ENCODE results near the gene DBF4.
"Not testable (repeated sequence)": the region's sequence is repeated elsewhere in the genome, so short reads cannot be mapped to it uniquely, and the experiment has no call there.

Gene DBF4

DNA sequence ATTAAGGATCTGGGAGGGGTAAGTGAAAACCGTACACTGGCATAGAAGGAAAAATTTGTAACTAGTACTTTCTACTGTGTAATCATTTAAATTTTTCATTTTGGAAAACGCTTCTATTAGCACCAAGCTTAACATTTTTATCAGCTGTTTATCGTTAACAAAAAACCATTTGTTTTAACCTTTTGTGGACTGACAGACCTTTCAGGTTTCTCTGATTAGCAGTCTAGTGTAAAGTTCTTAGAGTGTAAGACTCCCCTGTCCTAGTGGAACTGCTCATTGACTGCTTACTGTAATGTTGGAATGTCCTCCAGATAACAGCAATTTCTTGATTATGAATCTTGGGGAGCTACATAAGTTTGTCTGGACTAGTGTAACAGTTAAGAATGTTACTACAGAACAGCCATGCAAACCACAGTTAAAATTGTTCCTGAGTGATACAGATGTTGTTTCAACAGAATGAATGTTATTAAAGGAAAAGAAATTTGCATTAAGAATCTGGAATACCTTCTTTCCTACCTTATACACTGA, 2.0 kb downstream of the DBF4 start:
- DNase-seq: no peak

DNA sequence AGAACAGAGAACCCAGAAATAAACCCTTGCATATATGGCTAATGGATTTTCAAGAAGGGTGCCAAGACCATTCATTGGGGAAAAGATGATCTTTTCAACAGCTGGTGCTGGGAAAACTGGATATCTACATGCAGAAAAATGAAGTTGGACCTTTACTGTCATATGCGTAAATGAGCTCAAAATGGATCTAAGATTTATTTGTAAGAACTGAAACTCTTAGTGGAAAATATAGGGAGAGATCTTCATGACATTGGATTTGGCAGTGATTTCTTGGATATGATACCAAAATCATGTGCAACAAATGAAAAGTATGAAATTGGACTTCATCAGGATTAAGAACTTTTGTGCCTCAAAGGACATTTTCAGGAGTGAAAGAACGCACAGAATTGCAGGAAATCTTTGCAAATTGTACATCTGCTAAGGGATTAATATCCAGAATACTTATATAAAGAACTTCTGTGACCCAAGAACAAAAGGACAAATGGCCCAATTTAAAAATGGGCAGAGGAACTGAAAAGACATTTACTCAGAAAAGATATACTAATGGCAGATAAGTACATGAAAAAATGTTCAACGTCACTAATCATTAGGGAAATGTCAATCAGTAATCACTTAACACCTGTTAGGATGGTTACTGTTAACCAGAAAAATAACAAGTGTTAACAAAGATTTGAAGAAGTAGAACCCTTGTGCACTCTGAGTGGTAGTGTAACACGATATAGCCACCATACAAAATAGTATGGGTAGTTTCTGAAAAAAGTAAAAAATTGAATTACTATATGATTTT, 6.1 kb downstream of the DBF4 start:
- no peak for DNase-seq

DNA sequence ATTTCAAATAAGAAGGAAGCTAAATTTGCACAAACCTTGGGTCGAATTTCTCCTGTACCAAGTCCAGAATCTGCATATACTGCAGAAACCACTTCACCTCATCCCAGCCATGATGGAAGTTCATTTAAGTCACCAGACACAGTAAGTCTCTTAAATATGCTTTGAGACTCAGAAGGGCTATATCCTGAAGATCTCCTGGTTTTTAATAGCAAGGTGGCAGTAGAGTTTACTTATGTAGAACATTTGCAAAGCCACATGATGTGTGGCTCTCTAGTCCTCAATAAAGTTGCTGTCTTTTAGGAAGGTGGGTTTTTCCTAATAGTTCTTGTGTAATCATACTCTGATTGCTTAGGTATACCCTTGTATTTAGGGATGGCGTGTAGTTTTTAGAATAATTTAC, 8.7 kb downstream of the DBF4 start:
- no peak for DNase-seq

DNA sequence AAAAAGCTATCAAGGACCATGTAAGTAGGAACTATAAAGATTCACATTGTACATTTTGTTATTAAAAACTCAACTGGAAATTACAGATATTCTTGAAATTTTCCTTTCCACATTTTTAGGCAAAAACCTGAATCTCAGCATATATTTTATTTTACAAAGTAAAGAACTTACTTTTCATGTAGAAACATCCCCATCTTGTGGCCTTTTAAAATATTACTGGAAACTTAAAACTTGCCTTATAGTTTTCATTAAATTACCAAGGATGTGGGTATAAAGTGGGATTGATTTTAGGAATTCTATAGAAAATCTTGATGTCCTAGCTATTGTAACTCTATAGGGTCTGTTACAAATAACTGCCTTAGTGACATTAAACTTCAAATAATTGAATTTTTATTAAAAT, 10.6 kb downstream of the DBF4 start:
- DNase-seq: no peak

DNA sequence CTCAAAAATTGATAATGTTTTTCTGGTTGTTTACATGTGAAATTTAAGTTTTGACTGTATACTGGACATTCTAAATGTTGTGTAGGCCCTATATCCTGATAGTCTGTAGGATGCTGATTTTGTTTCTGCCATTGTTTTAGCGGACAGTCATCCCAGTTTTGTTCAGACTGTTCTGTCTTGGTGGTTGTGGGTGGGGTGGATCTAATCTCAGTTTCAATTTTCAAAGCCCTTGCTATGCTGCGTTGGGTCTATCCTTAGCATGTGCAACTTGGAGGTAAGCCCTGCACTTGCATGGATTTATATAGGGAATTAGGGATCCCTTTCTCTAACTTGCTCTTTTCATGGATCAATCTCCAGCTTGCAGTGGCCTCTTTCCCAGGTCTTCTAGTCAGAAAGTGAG, 19.1 kb downstream of the DBF4 start:
- no peak for DNase-seq

DNA sequence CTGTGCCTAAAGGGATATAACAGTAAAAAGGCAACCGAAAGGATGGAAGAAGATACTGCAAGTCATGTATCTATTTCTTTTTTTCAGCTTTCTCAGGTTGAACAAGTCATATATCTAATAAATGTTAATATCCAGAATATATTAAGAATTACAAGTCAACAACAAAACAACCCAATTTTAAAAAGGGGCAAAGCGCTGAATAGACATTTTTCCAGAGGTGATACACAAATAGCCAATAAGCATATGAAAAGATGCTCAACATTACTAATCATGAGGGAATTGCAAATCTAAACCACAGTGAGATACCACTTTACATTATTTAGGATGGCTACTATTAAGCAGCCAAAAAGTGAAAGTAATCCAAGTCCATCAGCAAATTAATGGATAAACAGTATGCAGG, 23.0 kb downstream of the DBF4 start:
- DNase-seq: no peak

DNA sequence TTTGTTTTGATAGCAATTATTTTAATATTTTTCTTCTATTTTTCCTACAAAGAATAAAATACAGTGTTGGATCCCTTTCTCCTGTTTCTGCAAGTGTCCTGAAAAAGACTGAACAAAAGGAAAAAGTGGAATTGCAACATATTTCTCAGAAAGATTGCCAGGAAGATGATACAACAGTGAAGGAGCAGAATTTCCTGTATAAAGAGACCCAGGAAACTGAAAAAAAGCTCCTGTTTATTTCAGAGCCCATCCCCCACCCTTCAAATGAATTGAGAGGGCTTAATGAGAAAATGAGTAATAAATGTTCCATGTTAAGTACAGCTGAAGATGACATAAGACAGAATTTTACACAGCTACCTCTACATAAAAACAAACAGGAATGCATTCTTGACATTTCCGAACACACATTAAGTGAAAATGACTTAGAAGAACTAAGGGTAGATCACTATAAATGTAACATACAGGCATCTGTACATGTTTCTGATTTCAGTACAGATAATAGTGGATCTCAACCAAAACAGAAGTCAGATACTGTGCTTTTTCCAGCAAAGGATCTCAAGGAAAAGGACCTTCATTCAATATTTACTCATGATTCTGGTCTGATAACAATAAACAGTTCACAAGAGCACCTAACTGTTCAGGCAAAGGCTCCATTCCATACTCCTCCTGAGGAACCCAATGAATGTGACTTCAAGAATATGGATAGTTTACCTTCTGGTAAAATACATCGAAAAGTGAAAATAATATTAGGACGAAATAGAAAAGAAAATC, 31.0 kb downstream of the DBF4 start:
- DNase-seq: not testable (repeated sequence)

DNA sequence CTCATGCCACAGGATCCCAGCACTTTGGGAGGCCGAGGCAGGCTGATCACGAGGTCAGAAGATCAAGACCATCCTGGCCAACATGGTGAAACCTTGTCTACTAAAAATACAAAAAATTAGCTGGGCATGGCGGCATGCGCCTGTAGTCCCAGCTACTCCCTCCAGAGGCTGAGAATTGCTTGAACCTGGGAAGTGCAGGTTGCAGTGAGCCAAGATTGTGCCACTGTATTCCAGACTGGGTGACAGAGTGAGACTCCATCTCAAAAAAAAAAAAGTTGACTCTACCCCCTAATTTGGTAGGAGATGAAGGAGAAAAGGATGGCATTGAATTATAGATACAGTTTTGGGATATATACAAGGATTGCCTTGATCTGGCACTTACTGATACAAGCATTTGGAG, 32.5 kb downstream of the DBF4 start:
- DNase-seq: not testable (repeated sequence)

DNA sequence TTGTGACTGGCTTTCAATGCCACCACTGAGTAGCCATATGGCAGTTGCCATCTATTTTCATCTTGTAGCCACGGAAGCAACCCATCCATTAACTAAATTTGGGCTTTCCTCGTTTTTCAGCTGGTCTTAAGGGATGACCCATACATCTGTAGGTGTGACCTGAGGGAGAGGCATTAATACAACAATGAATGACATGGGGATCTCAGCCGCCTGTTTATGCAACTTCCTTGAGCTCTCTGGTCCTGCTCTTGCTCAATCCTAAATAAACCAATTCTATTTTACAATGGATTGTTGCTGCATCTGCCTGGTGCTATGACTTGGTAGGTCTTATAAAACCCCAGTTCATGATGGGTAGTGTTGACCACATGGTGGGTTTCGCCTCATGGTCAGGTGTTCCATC, 35.8 kb downstream of the DBF4 start:
- no peak for DNase-seq

DNA sequence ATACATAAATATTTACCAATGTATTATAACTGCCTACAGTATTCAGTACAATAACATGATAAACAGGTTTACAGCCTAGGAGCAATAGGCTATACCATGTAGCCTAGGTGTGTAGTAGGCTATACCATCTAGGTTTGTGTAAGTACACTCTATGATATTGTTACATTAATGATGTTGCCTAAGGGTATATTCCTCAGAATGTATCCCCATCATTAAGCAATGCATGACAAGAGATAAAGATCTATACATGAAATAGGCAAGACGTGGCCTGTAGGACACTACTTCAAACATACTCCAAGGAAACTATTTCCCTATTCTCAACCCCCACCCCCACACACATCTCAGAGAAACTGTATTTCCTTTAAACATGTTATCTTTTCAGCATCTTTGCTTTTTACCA, 42.4 kb downstream of the DBF4 start:
- DNase-seq: no peak

DNA sequence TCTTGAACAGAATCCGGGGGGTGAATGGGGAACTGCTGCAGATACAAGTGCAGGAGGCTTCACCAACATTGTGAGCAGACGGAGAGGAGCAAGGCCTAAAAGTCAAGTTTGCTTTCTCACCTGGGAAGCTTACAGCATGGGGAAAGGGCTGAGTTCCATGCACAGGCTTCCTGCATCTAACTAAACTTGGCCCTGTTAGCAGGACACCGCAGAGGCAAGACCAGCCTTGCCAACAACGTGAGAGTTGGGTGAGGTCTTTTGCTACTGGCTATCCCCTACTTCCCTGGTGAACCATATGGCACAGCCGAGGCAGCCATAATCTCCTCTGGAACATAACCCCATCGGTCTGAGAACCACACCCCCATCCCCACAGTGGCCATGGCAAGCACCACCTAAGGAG, 43.6 kb downstream of the DBF4 start:
- no peak for DNase-seq

DNA sequence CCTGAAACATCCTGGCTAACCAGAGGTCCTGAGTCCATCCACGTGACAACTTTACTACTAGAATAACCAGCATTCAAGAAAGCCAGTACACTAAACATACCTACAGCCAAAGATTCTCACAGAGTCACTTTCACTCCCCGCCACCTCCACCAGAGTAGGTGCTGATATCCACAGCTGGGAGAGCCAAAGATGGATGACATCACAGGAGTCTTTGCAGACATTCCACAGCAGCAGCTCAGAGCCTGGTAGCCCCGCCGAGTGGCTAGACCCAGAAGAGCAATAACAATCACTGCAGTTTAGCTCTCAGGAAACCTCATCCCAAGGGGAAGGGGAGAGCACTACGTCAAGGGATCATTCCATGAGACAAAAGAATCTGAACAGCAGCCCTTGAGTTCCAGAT, 44.3 kb downstream of the DBF4 start:
- DNase-seq: no peak

DNA sequence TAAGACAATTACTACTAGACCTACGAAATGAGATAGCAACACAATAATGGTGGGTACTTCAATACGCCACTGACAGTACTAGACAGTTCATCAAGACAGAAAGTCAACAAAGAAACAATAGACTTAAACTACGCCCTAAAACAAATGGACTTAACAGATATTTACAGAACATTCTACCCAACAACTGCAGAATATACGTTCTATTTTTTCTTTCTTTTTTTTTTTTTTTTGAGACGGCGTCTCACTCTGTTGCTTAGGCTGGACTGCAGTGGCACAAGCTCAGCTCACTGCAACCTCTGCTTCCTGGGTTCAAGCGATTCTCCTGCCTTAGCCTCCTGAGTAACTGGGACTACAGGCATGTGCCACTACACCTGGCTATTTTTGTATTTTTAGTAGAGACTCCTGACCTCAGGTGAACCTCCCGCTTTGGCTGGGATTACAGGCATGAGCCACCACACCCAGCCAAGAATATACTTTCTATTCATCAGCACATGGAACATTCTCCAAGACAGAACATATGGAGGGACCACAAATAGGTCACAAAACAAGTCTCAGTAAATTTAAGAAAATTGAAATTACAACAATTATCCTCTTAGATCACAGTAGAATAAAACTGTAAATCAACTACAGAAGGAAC, 46.6 kb downstream of the DBF4 start:
- not testable (repeated sequence) for DNase-seq

DNA sequence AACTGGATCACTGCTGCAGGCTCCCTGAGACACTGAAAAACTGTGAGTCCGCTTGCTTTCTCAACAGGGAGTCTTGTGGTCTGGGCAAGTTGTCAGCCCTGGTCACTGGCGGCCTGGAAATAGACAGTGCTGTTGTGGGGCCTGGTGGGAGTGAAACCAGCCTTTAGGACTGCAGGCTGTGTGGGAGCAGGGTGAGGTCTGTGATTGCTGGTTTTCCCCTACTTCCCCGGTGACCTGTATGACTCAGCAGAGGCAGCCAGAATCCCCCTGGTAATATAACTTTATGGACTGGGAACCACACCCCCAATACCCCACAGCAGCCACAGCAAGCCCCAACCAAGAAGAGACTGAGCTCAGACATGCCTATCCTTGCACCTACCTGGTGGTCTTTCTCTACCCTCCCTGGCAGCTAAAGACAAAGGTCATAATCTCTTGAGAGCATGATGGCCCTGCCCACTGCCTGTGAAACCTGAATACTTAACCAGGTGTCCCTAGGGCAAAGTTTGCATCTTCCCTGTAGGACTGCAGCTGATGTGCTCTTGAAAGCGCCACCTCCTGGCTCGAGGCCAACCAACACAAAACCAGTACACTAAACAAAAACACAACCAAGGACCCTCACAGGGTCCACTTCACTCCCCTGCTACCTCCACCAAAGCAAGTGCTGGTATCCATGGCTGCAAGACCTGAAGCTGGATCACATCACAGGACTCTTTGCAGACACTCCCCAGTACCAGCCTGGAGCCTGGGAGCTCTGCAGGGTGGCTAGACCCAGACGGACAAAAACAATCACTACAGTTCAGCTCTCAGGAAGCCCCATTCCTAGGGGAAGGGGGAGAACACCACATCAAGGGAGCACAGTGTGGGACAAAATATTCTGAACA, 50.5 kb downstream of the DBF4 start:
- peak in 1 of 56 donors; percentile 2 for DNase-seq

DNA sequence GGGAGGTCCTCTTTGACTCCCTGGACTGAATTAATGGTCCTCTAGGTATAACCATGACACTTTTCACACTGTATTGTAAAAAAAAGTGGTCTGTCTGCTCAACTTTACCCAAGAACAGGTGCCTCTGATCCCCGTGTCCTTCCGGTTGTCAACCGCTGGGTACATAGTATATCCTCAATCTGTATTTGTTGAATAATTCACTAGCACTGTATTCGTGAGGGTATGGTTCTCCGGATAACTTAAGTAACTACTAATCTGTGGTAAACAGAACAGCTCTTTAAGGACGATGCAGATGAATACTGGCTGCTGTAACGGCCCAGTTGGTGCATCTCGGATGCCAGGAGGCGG, 57.3 kb downstream of the DBF4 start:
- DNase-seq: no peak

DNA sequence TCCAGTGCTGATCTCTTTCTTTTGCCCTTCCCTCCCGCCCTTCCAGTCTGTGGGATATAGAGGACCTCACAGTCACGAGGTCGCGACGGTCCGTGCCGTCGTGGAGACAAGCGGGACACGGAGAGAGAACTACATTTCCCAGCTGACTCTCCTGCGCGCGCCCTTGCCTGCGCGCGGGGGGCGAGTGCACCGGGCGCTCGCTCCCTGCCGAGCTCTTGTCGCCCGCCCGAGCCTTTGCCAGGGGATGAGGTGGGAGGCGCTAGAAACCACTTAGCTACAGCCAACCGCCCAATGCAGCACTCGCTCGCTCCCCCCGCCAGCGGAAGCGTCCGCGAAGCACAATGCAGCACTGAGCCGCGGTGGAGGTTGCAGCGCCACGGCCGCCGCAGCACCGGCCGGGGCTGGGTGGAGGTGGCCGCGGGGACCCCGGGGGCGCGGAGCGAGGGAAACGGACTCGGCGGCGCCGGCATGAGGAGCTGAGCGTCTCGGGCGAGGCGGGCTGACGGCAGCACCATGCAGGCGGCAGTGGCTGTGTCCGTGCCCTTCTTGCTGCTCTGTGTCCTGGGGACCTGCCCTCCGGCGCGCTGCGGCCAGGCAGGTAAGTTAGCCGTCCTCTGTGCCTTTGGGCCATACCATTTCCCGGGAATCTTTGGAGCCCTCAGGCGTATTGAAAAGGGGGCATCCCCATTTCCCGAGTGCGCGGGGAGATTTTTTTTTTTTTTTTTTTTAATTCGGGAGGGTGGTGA, 57.8 kb downstream of the DBF4 start, which contains the start of gene ADAM22:
ADAM22 (plus strand) TSS at position 299 of the 746 bp plus-strand sequence; CDS start at position 514, 215 bp downstream.
- peak; percentile 64 to 97 (median 90) for DNase-seq

DNA sequence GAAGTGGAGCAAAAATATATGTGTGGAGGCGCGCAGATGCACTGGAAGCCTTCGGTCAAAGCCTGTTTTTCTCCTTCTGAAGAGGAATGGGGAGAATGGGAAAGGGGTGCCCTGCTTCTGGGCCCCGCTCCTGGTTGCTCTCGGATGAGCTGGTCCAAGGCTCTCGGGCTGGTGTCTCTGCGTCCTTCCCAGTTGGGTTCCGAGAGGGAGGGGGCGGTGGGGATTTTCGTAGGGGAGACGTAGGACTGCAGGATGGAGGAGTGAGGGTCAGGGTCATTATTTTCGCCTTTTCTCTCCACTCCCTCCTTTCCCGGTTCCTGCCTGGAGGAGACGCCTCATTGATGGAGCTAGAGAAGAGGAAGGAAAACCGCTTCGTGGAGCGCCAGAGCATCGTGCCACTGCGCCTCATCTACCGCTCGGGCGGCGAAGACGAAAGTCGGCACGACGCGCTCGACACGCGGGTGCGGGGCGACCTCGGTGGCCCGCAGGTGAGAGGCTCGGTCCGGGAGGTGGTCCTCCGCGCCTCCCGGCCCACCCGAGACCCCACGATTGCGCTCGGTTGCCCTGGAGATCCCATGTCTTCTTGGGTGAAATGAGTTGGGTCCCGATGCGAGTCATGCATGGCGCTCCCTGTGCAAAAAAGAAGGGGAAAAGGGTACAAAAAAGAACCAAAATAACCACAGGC, 58.5 kb downstream of the DBF4 start:
- DNase-seq: peak in 44 of 56 donors; percentile 6 to 60 (median 33)

DNA sequence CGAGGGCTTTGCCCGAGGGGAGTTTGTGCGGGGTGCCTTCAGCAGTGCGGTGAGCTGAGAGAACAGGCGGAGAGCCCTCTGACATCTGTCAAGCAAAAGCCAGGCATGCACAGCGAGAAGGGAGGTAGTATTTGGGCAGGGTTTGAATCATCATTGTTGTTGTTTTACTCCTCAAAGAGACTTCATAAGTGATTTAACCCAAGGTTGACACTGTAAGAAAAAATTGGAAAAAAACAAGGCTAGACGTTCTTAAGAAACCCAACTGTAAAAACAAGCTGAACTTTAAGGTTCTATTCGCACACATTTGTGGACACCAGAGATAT, 59.1 kb downstream of the DBF4 start:
- no peak for DNase-seq

DNA sequence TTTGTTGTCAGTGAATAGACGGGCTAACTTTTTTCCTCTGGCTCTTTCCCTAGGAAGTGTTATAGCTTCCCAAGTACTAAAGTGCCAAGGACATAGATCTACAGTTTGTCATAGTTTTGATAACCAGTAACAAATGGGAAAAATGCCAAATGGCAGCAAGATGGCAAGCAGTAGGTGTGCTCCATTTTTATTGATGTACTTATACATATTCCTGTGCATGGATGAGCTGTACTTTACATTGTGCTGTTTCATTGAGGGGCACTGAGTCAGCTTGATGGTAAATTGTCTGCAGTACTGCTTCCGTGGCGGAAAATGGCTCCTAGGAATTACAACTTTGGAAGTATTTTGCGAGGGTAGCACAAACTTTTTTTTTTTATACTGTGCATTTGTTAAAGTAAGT, 64.8 kb downstream of the DBF4 start:
- no peak for DNase-seq

DNA sequence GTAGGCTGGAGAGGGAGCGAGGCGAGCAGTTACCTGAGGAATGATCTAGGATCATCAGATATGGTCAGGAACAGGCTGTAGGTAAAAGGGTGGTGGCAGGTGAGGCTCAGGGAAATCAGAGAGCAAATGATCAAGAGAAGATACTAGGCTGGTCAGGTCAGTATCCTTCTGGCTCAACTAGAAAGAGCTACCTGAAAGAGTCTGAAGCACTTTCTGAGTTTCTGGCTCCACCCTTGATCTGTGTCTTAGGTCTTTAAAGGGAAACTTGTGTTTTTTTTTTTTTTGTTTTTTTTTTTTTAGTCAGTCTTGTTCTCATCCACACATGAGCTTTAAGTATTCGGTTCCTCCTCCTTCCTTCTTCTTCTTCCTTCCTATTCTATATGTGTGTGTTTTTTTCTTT, 68.3 kb downstream of the DBF4 start:
- DNase-seq: no peak
